ENCODE data around the gene INPP4B. TPM values are rescaled to one million over a fixed set of nuclear protein-coding genes. Genes with fewer than 3 reads are reported as not detected.

The INPP4B gene
- total RNA-seq, 1 donor from 2014 or later, result 19.1 TPM

GRCh38 chr4:142262956-142263355, 583.1 kb downstream of the INPP4B start:
- peak in 1 of 2 donors; percentile 56 for DNase-seq (ENCODE audit: low read depth in 2 of 2)

- peak in 1 of 2 donors; percentile 10 for DNase-seq (ENCODE audit: low read depth in 2 of 2)
Measured at GRCh38 chr4:142248946-142249345, 597.2 kb downstream of the INPP4B start.

- no peak for DNase-seq (ENCODE audit: low read depth in 2 of 2)
Measured at GRCh38 chr4:142243255-142243654, 602.8 kb downstream of the INPP4B start.

GRCh38 chr4:142242156-142242555, 603.9 kb downstream of the INPP4B start:
- DNase-seq (ENCODE audit: low read depth in 2 of 2), result no peak

- no peak for DNase-seq (ENCODE audit: low read depth in 2 of 2)
Measured at GRCh38 chr4:142238589-142238988, 607.5 kb downstream of the INPP4B start.

- DNase-seq (ENCODE audit: low read depth in 2 of 2), result no peak
Measured at GRCh38 chr4:142236268-142236667, 609.8 kb downstream of the INPP4B start.

GRCh38 chr4:142231787-142232186, 614.3 kb downstream of the INPP4B start:
- DNase-seq (ENCODE audit: low read depth in 2 of 2), result no peak

- DNase-seq (ENCODE audit: low read depth in 2 of 2), result no peak
Measured at GRCh38 chr4:142230991-142231390, 615.1 kb downstream of the INPP4B start.

- no peak for DNase-seq (ENCODE audit: low read depth in 2 of 2)
Measured at GRCh38 chr4:142226014-142226413, 620.1 kb downstream of the INPP4B start.

GRCh38 chr4:142222127-142222526, 624.0 kb downstream of the INPP4B start:
- no peak for DNase-seq (ENCODE audit: low read depth in 2 of 2)

GRCh38 chr4:142218726-142219125, 627.4 kb downstream of the INPP4B start:
- DNase-seq (ENCODE audit: low read depth in 2 of 2), result no peak

- no peak for DNase-seq (ENCODE audit: low read depth in 2 of 2)
Measured at GRCh38 chr4:142211444-142211843, 634.7 kb downstream of the INPP4B start.

- peak; percentile 7 to 33 for DNase-seq (ENCODE audit: low read depth in 2 of 2)
Measured at GRCh38 chr4:142203505-142203904, 642.6 kb downstream of the INPP4B start.

GRCh38 chr4:142202404-142203332, 643.4 kb downstream of the INPP4B start:
- DNase-seq (ENCODE audit: low read depth in 2 of 2), result no peak

GRCh38 chr4:142201041-142201440, 645.1 kb downstream of the INPP4B start:
- DNase-seq (ENCODE audit: low read depth in 2 of 2), result peak; percentile 24 to 45

GRCh38 chr4:142194905-142195304, 651.2 kb downstream of the INPP4B start:
- no peak for DNase-seq (ENCODE audit: low read depth in 2 of 2)

GRCh38 chr4:142191901-142192300, 654.2 kb downstream of the INPP4B start:
- no peak for DNase-seq (ENCODE audit: low read depth in 2 of 2)

GRCh38 chr4:142181021-142181420, 665.1 kb downstream of the INPP4B start:
- DNase-seq (ENCODE audit: low read depth in 2 of 2), result no peak

GRCh38 chr4:142169216-142169615, 676.9 kb downstream of the INPP4B start:
- DNase-seq (ENCODE audit: low read depth in 2 of 2), result no peak

- no peak for DNase-seq (ENCODE audit: low read depth in 2 of 2)
Measured at GRCh38 chr4:142168181-142168580, 677.9 kb downstream of the INPP4B start.

- no peak for DNase-seq (ENCODE audit: low read depth in 2 of 2)
Measured at GRCh38 chr4:142164767-142165500, 681.2 kb downstream of the INPP4B start.

- no peak for DNase-seq (ENCODE audit: low read depth in 2 of 2)
Measured at GRCh38 chr4:142161086-142161485, 685.0 kb downstream of the INPP4B start.

GRCh38 chr4:142160509-142160908, 685.6 kb downstream of the INPP4B start:
- no peak for DNase-seq (ENCODE audit: low read depth in 2 of 2)
